ENCODE measurements around the gene ATP6V1E1.

DNA sequence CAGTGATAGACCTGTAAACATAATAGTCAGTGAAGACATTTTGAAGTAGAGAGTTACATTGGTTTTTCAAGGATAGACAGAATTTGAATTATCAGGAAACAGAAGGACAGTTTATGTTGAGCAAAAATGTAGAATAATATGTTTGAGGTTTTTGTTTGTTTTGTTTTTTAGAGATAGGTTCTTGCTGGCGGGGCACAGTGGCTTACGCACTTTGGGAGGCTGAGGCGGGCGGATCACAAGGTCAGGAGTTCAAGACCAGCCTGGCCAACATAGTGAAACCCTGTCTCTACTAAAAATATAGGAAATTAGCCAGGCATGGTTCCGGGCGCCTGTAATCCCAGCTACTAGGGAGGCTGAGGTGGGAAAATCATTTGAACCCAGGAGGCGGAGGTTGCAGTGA lies 45.6 kb upstream of the ATP6V1E1 start:
- TF ChIP-seq, protein P1, sequence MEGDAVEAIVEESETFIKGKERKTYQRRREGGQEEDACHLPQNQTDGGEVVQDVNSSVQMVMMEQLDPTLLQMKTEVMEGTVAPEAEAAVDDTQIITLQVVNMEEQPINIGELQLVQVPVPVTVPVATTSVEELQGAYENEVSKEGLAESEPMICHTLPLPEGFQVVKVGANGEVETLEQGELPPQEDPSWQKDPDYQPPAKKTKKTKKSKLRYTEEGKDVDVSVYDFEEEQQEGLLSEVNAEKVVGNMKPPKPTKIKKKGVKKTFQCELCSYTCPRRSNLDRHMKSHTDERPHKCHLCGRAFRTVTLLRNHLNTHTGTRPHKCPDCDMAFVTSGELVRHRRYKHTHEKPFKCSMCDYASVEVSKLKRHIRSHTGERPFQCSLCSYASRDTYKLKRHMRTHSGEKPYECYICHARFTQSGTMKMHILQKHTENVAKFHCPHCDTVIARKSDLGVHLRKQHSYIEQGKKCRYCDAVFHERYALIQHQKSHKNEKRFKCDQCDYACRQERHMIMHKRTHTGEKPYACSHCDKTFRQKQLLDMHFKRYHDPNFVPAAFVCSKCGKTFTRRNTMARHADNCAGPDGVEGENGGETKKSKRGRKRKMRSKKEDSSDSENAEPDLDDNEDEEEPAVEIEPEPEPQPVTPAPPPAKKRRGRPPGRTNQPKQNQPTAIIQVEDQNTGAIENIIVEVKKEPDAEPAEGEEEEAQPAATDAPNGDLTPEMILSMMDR (IDR thresholded peaks at IDR 0.05), result no peak
- TF ChIP-seq MAFK (IDR thresholded peaks at IDR 0.05; ENCODE audit: partially characterized antibody) (no peak), NFE2L2 (conservative IDR thresholded peaks at IDR 0.05; ENCODE audit: low read length) (no peak), EP300 (IDR thresholded peaks at IDR 0.05) (no peak), HOXA7 (CRISPR knock-in tag; IDR thresholded peaks at IDR 0.05) (no peak), RCOR1 (IDR thresholded peaks at IDR 0.05; ENCODE audit: low read depth, low read length) (no peak)
